ENCODE results near the gene ETS1. TPM values are rescaled to one million over a fixed set of nuclear protein-coding genes. Genes with fewer than 3 reads are reported as not detected.
A peak's percentile ranks its signal among the peaks of the same experiment; 100 is the strongest.

The ETS1 gene
- total RNA-seq, 1 donor from 2014 or later: 52.7 TPM

- peak; percentile 59 for DNase-seq (ENCODE audit: low read depth)
Observed at GRCh38 chr11:128519338-128519737, 68.0 kb downstream of the ETS1 start.

GRCh38 chr11:128518493-128519207 is 68.7 kb downstream of the ETS1 start:
- DNase-seq (ENCODE audit: low read depth): no peak

GRCh38 chr11:128517451-128518230 is 69.7 kb downstream of the ETS1 start:
- peak; percentile 69 for DNase-seq (ENCODE audit: low read depth)

- DNase-seq (ENCODE audit: low read depth): no peak
Observed at GRCh38 chr11:128516886-128517285, 70.5 kb downstream of the ETS1 start.

- no peak for DNase-seq (ENCODE audit: low read depth)
Observed at GRCh38 chr11:128515826-128516778, 71.3 kb downstream of the ETS1 start.

- no peak for DNase-seq (ENCODE audit: low read depth)
Observed at GRCh38 chr11:128515086-128515485, 72.3 kb downstream of the ETS1 start.

GRCh38 chr11:128513915-128514681 is 73.3 kb downstream of the ETS1 start:
- DNase-seq (ENCODE audit: low read depth): no peak

GRCh38 chr11:128512474-128512996 is 74.8 kb downstream of the ETS1 start:
- no peak for DNase-seq (ENCODE audit: low read depth)

- no peak for DNase-seq (ENCODE audit: low read depth)
Observed at GRCh38 chr11:128511712-128512111, 75.6 kb downstream of the ETS1 start.

- no peak for DNase-seq (ENCODE audit: low read depth)
Observed at GRCh38 chr11:128509621-128510389, 77.6 kb downstream of the ETS1 start.

- DNase-seq (ENCODE audit: low read depth): peak; percentile 75
Observed at GRCh38 chr11:128508770-128509510, 78.4 kb downstream of the ETS1 start.

GRCh38 chr11:128507936-128508335 is 79.4 kb downstream of the ETS1 start:
- no peak for DNase-seq (ENCODE audit: low read depth)

- peak; percentile 91 for DNase-seq (ENCODE audit: low read depth)
Observed at GRCh38 chr11:128506999-128507611, 80.3 kb downstream of the ETS1 start.

GRCh38 chr11:128506356-128506755 is 81.0 kb downstream of the ETS1 start:
- DNase-seq (ENCODE audit: low read depth): no peak

- DNase-seq (ENCODE audit: low read depth): no peak
Observed at GRCh38 chr11:128505449-128506065, 81.8 kb downstream of the ETS1 start.

- no peak for DNase-seq (ENCODE audit: low read depth)
Observed at GRCh38 chr11:128504486-128504885, 82.9 kb downstream of the ETS1 start.

GRCh38 chr11:128503245-128503991 is 83.9 kb downstream of the ETS1 start:
- DNase-seq (ENCODE audit: low read depth): peak; percentile 94

GRCh38 chr11:128502726-128503125 is 84.6 kb downstream of the ETS1 start:
- peak; percentile 92 for DNase-seq (ENCODE audit: low read depth)

Measured in renal cortical epithelial cell (primary cell).